ACC112 (cell line): ENCODE results near the gene GJB1.

Experiments
- H2AFZ ChIP-seq: fragments of 200-600 bp; sonication (generic); one replicate; pipeline ENCODE4 v1.6.0; 2017; ENCODE audit warnings: antibody characterized with exemption, low read length; ENCODE audit not compliant: unreplicated experiment
- H3K27ac ChIP-seq: fragments of 200-600 bp; sonication (generic); 2 replicates; pipeline ENCODE4 v1.5.1; 2014; ENCODE audit warnings: low read depth, mild to moderate bottlenecking, antibody characterized with exemption, low read length, moderate library complexity
- H3K27me3 ChIP-seq: fragments of 200-600 bp; sonication (generic); 2 replicates; pipeline ENCODE4 v1.6.1; 2014; ENCODE audit warnings: mild to moderate bottlenecking, antibody characterized with exemption, low read length, moderate library complexity, mixed read lengths; ENCODE audit not compliant: insufficient read depth
- H3K36me3 ChIP-seq: fragments of 200-600 bp; sonication (generic); 2 replicates; pipeline ENCODE4 v1.6.1; 2016; ENCODE audit warnings: mild to moderate bottlenecking, antibody characterized with exemption, low read length, moderate library complexity, mixed read lengths; ENCODE audit not compliant: insufficient read depth
- H3K4me1 ChIP-seq: fragments of 200-600 bp; sonication (generic); one replicate; pipeline ENCODE4 v1.6.1; 2016; ENCODE audit warnings: low read length, mixed read lengths; ENCODE audit not compliant: insufficient read depth, unreplicated experiment, control insufficient read depth
- H3K4me3 ChIP-seq: fragments of 200-600 bp; sonication (generic); 2 replicates; pipeline ENCODE4 v1.5.1; 2014; ENCODE audit warnings: mild to moderate bottlenecking, low read depth, low read length
- H3K79me2 ChIP-seq: fragments of 200-600 bp; sonication (generic); one replicate; pipeline ENCODE4 v1.6.0; 2016; ENCODE audit warnings: low read length; ENCODE audit not compliant: control insufficient read depth, unreplicated experiment, insufficient read depth

GJB1 gene

GRCh38 chrX:71184092-71184491 is 38.9 kb upstream of the GJB1 start:
- Histone ChIP-seq H3K79me2 (no peaks in the 10 kb centered on the region), H3K4me3 (no peak overlapping the region), H3K4me1 (peaks cover 9% of the 10 kb centered on the region), H3K36me3 (no peaks in the 10 kb centered on the region), H2AFZ (no peak overlapping the region), H3K27ac (no peak overlapping the region), H3K27me3 (no peaks in the 10 kb centered on the region)

- no peak overlapping the region for H3K27ac ChIP-seq
- H2AFZ ChIP-seq, result no peak overlapping the region
- H3K79me2 ChIP-seq, result no peaks in the 10 kb centered on the region
These were observed 38.1 kb upstream of the GJB1 start for GRCh38 chrX:71184803-71185495.

GRCh38 chrX:71191248-71191647 is 31.8 kb upstream of the GJB1 start:
- Histone ChIP-seq H3K27ac (no peak overlapping the region), H3K79me2 (no peaks in the 10 kb centered on the region), H3K27me3 (no peaks in the 10 kb centered on the region), H3K36me3 (no peaks in the 10 kb centered on the region), H3K4me3 (no peak overlapping the region), H2AFZ (no peak overlapping the region), H3K4me1 (no peaks in the 10 kb centered on the region)

More at GRCh38 chrX:71184803-71185495, 38.1 kb upstream of the GJB1 start:
- H3K36me3 ChIP-seq, result no peaks in the 10 kb centered on the region
- no peak overlapping the region for H3K4me3 ChIP-seq
- H3K27me3 ChIP-seq, result no peaks in the 10 kb centered on the region
- peaks cover 9% of the 10 kb centered on the region for H3K4me1 ChIP-seq

- H2AFZ ChIP-seq, result no peak overlapping the region
- H3K79me2 ChIP-seq, result no peaks in the 10 kb centered on the region
- no peaks in the 10 kb centered on the region for H3K4me1 ChIP-seq
- no peak overlapping the region for H3K4me3 ChIP-seq
- H3K36me3 ChIP-seq, result no peaks in the 10 kb centered on the region
- no peaks in the 10 kb centered on the region for H3K27me3 ChIP-seq
- no peak overlapping the region for H3K27ac ChIP-seq
These were observed 26.9 kb upstream of the GJB1 start for GRCh38 chrX:71195964-71196649.

- no peaks in the 10 kb centered on the region for H3K4me1 ChIP-seq
- no peaks in the 10 kb centered on the region for H3K36me3 ChIP-seq
- no peak overlapping the region for H3K27ac ChIP-seq
- no peaks in the 10 kb centered on the region for H3K27me3 ChIP-seq
- no peak overlapping the region for H2AFZ ChIP-seq
- no peak overlapping the region for H3K4me3 ChIP-seq
- H3K79me2 ChIP-seq, result no peaks in the 10 kb centered on the region
These were observed 25.0 kb upstream of the GJB1 start for GRCh38 chrX:71198066-71198465.

GRCh38 chrX:71199252-71200008 is 23.6 kb upstream of the GJB1 start:
- H3K36me3 ChIP-seq, result no peaks in the 10 kb centered on the region
- no peak overlapping the region for H2AFZ ChIP-seq
- no peak overlapping the region for H3K27ac ChIP-seq
- H3K79me2 ChIP-seq, result no peaks in the 10 kb centered on the region
- H3K4me1 ChIP-seq, result no peaks in the 10 kb centered on the region
- H3K4me3 ChIP-seq, result no peak overlapping the region
- no peaks in the 10 kb centered on the region for H3K27me3 ChIP-seq

- H3K79me2 ChIP-seq, result no peaks in the 10 kb centered on the region
- H3K4me3 ChIP-seq, result no peak overlapping the region
- H3K4me1 ChIP-seq, result peaks cover 7% of the 10 kb centered on the region
- H3K27ac ChIP-seq, result no peak overlapping the region
- H3K27me3 ChIP-seq, result no peaks in the 10 kb centered on the region
- H2AFZ ChIP-seq, result no peak overlapping the region
- no peaks in the 10 kb centered on the region for H3K36me3 ChIP-seq
These were observed 12.2 kb upstream of the GJB1 start for GRCh38 chrX:71210816-71211215.

GRCh38 chrX:71212536-71212935 is 10.5 kb upstream of the GJB1 start:
- H3K79me2 ChIP-seq, result no peaks in the 10 kb centered on the region
- H2AFZ ChIP-seq, result no peak overlapping the region
- H3K4me3 ChIP-seq, result no peak overlapping the region
- no peak overlapping the region for H3K27ac ChIP-seq
- H3K36me3 ChIP-seq, result no peaks in the 10 kb centered on the region
- peaks cover 7% of the 10 kb centered on the region for H3K4me1 ChIP-seq
- no peaks in the 10 kb centered on the region for H3K27me3 ChIP-seq

- H3K27ac ChIP-seq, result no peak overlapping the region
- no peak overlapping the region for H2AFZ ChIP-seq
- no peaks in the 10 kb centered on the region for H3K36me3 ChIP-seq
- H3K4me3 ChIP-seq, result no peak overlapping the region
- H3K4me1 ChIP-seq, result peaks cover 7% of the 10 kb centered on the region
- no peaks in the 10 kb centered on the region for H3K79me2 ChIP-seq
- H3K27me3 ChIP-seq, result no peaks in the 10 kb centered on the region
These were observed 8.9 kb upstream of the GJB1 start for GRCh38 chrX:71214152-71214551.

- Histone ChIP-seq H3K79me2 (no peaks in the 10 kb centered on the region), H3K27ac (no peak overlapping the region), H2AFZ (no peak overlapping the region), H3K4me1 (peaks cover 7% of the 10 kb centered on the region), H3K36me3 (no peaks in the 10 kb centered on the region), H3K27me3 (no peaks in the 10 kb centered on the region), H3K4me3 (no peak overlapping the region)
These were observed 8.3 kb upstream of the GJB1 start for GRCh38 chrX:71214604-71215337.
